ENCODE results near the gene IDH3A. TPM values are rescaled to one million over a fixed set of nuclear protein-coding genes. Genes with fewer than 3 reads are reported as not detected.

IDH3A gene
- total and polyA plus RNA-seq, 9 of the 15 experiments (the other 6 are each of a cell fraction or from before 2014, with no cell fraction given), result 37.4 to 249 (median 107) TPM

DNA sequence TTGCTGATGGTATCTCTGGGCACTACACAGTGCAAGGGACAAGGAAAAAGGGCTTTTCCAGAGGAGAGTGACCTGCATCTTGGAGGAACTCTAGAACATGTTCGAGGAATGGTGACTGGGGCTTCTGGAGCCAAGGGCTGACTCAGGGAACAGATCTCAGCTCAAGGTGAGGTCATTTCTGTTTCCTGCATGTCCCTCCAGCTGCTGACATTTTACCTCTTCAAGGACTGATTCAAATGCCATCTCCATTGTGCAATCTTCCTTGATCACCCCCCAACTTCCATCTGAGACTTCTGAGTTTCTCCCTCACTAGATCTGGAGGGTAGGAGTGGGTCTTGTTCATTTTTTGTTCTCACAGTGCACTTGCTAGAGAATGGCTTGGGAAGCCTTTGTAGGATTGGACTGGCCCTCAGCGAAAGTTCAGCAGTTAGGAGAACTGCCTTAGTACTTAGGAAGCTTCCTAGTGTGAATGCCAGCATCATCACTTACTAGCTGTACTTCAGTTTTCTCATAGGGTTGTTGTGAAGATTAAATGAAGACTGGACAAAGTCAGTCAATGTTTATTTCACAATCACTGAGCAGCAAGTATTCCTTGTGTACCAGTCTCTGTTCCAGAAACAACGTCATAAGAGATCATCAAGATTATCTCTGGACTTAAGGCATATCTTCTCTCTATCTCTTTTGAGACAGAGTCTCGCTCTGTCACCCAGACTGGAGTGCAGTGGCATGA lies 2.6 kb upstream of the IDH3A start (continued):
- TF ChIP-seq JUNB (CRISPR knock-in tag; conservative IDR thresholded peaks at IDR 0.05) (no peak), ZNF407 (IDR thresholded peaks at IDR 0.05; ENCODE audit: low read depth) (no peak), POLR2H (tag; IDR thresholded peaks at IDR 0.05; ENCODE audit: low read depth) (no peak), FOXJ3 (CRISPR knock-in tag; IDR thresholded peaks at IDR 0.05) (no peak), ELF2 (CRISPR knock-in tag; IDR thresholded peaks at IDR 0.05) (no peak), KLF6 (CRISPR knock-in tag; IDR thresholded peaks at IDR 0.05; ENCODE audit: borderline replicate concordance) (no peak)
- TF ChIP-seq, protein P1, sequence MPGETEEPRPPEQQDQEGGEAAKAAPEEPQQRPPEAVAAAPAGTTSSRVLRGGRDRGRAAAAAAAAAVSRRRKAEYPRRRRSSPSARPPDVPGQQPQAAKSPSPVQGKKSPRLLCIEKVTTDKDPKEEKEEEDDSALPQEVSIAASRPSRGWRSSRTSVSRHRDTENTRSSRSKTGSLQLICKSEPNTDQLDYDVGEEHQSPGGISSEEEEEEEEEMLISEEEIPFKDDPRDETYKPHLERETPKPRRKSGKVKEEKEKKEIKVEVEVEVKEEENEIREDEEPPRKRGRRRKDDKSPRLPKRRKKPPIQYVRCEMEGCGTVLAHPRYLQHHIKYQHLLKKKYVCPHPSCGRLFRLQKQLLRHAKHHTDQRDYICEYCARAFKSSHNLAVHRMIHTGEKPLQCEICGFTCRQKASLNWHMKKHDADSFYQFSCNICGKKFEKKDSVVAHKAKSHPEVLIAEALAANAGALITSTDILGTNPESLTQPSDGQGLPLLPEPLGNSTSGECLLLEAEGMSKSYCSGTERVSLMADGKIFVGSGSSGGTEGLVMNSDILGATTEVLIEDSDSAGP (CRISPR knock-in tag; IDR thresholded peaks at IDR 0.05), result no peak
